Measurements from ENCODE around the gene USH2A.

USH2A gene

DNA sequence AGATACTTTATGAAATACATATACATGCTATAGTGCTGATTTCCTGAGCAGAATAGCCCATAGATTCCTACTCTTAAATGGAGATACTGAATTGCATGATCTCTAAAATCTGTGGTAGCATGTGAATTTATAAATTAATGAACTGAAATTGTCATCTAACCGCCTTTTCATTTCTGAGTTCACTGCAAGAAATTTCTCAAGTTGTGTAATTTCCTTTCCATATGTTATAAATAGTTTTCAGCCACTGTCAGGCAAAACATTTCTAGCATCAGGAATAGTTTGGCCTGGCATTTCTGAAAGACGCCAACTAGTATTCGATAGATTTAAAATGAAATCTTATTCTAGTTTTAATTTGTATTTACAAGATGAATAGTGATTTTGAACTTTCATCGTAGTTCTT, 310.1 kb downstream of the USH2A start:
- no peak for DNase-seq

GRCh38 chr1:216111842-216112241, 311.4 kb downstream of the USH2A start:
- DNase-seq = no peak

GRCh38 chr1:216095400-216095799, 327.8 kb downstream of the USH2A start:
- DNase-seq = no peak

DNA sequence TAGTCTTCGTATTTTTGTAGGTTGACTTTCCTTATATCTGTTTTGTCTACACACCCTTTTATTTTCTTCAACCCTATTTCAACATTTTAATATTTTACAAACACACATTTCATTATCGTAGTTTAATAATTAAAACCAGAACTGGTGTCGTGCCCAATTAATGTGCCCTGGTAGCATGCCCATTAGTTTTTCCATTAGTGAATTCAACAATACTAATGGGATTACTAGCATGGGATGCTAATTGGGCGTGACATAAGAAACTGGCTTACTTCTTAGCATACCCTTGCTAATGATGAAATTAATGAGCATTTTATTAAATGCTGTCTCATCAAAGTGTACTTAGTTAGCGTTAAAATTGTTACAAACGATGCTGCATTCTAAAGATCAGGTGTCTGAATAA, 332.7 kb downstream of the USH2A start:
- no peak for DNase-seq

GRCh38 chr1:216086678-216087077, 336.6 kb downstream of the USH2A start:
- DNase-seq = no peak

DNA sequence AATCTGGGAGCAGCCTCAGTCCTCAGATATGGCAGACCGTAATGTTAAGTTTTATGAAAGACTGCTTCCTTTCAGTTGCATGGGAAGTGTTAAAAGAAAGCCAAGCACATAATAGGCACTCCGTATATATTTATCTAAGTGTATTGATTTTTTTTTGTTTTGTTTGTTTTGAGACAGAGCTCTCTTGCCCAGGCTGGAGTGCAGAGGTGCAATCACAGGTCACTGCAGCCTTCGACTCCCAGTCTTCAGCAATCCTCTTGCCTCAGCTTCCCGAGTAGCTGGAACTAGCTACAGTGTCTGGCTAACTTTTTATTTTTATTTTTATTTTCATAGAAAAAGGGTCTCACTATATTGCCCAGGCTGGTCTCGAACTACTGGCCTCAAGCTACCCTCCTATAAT, 341.8 kb downstream of the USH2A start:
- DNase-seq = no peak

DNA sequence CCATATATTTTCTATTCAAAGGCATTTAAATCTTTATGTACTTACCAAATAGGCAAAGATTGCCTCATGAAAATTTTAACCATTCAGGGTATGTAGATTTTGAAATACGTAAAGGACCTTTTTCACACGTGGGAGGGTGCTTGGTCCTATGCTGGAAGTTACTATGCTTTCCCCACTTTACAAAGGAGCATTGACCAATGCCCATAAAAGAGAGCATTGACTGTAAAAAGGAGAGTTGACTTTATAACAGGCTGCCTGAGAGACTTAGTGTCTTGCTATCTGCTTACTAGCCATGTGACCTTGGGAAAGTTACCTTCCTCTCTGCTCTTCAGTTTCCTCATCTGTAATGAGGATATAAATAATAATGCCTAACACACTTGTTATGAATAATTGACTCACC, 346.5 kb downstream of the USH2A start:
- no peak for DNase-seq

DNA sequence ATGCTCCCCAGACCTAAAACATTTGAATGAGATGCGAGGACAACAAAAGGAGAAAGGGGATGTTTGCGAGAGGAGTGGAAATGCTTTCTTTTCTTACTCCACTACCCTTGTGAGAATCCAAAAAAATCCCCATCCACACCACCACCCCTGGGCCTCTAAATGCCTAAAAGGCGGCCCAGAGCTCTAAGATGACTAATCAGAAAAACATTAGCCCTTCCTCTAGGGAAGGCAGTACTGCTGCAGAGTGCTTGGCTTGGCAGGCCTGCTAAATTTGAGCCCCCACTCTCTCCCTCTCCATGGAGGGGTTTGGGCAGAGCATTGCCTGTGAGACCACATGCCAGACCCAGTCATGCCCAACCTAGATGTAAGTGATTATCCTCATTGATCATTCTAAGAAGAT, 347.9 kb downstream of the USH2A start:
- no peak for DNase-seq

DNA sequence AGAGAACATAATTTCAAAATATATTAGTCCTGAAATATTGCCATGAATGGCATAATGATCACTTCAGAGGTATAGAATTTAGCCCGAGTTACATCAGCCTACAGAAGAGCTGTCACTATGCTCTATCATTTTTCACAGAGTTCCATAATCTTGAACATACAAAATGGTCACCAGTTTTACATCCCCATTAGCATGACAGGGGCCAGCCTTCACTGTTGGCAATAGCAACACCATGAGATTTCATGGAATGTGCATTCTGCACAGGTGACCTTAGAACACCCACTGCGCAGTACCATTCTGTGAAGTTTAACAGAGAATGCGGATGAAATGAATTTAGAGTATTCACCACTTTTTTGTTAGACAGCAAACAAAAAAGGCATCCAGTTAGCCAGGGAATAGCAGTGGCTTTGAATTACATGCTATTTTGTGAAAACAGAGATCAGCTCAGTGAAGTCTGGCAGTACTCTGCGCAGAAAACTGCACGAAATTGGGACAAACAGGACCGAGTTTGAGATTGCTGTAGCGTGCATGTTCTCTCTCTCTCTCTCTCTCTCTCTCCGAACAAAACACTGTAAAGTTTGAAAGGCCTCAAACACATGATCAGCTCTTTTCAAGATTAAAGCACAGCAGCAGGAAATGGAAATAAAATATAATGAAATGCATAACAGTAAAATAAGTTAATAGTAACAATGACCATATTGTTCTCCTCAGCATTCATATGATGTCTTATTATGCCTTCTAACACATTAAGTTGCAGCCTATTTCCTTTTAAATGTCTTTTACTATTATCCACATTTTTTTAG, 349.3 kb downstream of the USH2A start:
- no peak for DNase-seq

DNA sequence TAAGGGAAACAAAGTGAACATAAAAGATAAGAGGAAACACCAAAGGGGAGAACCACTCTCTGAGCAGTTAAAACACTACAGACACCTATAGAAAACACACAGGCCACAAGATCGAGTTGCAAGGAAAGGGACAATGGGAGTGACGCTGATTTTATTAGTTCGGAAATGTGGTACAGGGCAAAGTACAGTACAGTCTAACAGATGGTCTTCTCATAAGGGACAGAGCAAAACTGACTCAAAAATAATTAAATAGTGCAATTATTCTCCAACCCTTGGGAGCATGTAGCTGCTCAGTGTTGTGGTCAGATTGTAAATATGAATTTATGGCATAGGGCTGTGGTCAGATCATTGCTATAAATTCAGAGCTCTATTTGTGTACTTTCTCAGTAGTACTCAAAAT, 352.0 kb downstream of the USH2A start:
- no peak for DNase-seq

DNA sequence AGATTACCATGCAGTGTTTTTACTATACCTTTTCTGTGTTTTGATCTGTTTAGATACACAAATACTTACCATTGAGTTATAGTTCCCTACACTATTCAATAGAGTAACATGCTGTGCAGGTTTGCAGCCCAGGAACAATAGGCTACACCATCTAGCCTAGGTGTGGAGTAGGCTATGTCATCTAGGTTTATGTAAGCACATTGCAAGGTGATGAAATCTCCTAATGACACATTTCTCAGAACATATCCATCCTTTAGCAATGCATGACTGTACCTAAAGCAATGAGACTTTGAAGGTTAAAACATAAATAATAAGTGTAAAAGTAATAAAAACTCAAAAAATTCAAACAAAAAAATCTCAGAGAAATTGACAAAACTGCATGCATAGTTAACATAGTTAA, 358.6 kb downstream of the USH2A start:
- DNase-seq = no peak

DNA sequence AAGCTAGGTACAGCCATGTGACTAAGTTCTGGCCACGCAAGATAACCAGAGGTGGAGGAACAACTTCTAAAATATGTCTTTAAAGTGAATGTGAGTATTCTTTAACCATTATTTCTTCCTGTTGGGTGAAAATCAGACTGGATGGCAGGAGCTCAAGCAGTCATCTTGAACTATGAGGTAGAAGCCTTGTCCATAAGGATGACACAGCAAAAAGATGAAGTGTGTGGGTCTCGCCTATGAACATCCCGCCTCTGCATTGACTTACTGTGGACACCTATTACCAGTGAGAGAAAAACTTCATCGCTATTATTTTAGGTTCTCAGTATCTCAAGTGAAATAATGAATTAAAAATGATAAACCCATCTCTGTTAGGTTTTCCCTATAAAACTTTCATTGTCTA, 365.3 kb downstream of the USH2A start:
- DNase-seq = no peak

DNA sequence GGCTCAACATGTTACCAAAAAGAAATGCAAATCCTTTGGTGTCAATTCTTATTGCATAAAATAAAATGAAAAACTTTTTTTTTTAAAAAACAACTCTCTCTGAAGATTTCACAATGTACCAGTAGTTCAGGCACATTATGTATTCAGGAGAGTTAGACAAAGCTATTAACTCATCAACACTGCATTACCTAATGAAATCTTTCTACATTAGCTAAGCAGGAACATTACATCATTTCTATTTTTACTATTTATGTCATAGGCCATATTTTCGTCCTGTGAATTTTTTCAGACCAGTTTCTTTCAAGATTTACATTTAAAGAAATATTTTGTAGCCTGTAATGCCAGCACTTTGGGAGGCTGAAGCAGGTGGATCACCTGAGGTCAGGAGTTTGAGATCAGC, 366.2 kb downstream of the USH2A start:
- no peak for DNase-seq

DNA sequence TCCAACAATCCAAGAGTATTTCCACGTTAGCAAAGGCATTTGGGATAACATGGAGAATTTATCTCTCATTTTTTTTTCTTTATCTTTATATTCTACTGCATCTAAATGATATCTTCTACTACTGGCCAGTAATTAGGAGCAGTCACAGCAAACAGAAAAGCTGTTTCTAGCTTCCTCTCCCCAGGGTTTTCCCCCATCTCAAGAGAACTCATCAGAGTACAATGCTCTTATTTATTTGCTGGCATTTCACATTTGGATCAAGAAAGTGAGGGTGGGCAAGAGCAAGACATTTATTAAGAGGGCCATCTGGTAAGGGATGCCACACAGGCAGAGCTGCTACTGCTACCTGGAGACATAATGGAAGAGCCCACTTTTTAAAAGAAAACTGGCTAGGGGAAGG, 368.2 kb downstream of the USH2A start:
- no peak for DNase-seq

DNA sequence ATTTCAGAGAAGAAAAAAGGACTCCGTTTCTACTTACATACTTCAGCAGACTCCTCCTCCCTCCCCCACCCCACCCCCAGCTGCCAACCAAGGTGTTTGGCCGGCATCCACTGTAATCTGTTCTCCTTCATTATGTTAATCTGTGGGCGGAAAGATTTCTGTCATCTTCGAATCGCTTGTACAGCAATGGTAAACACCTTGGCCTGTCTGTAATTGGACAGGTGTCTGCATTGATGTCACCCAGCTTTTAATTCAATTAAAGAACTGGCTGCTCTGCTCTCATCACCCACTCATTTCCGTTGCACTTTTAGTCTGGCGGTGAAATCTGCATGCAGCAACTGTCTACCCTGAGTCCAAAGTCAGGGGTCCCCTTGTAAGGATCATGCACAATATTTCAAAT, 368.6 kb downstream of the USH2A start:
- DNase-seq = no peak

DNA sequence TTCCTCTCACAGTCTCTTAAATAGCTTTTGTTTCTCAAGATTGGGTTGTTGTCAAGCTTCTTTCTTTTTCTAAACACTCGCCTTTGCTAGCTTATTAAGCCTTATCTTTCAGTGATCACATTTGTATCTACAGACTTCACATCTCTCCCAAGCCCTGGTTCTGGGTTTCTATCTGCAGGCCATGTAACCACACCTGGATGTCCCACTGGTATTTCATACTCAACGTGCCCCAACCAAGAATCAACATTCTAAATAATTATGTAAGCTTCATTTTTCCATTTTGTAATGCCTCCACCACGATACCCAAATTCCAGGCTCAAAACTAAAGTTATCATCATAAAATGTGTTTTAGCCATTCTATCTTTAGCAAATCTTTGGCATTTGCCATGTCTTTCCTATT, 372.2 kb downstream of the USH2A start:
- DNase-seq = no peak

DNA sequence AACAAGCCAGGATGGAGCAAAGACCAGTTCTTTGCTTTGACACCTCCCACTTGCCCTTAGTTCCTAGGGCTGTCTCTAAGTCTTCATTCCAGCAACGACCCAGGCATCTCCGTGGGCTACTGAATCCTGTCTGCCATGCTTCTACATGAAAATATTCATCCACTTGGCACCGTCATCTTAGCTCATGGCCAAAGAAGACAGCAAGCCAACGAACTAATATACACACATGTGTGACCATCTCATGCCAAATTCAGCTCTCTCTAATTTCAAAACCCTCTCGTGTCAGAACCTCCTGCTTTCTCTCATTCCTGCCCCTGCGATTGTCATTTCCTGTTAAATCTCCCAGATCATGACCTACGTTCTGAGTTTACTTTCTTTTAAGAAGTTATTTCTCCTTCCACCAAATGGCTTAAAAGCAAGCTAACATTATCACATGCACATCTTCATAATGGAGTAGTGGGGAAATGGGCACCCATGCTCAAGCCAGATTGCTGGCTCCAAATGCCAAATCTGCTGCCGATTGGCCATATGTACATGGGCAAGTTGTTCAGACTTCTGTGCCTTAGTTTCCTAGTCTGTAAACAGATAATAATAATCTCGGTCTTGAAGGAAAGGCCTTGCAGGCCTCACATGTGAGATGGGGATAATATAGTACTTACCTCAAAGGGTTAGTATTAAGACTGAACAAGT, 373.4 kb downstream of the USH2A start:
- DNase-seq = no peak

GRCh38 chr1:216047811-216048572, 375.3 kb downstream of the USH2A start:
- no peak for DNase-seq

DNA sequence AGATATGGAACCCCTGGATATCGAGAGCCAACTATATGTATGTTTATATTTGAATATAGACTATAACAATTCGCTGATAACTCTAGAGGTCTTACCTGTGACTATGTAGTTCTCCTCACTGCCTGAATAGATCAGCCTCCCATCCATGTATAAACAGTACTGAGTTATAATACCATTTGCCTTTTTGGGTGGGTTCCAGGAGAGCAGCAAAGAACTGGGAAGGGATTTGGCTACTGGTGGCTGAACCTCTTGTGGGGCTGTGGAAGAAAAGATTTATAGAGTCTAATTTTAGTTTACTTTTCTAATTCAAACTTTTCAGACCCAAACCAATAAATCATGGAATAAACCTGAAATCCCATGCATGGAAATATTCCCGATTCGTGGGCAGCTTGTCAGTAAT, 376.9 kb downstream of the USH2A start:
- no peak for DNase-seq

GRCh38 chr1:216045400-216045799, 377.8 kb downstream of the USH2A start:
- no peak for DNase-seq

DNA sequence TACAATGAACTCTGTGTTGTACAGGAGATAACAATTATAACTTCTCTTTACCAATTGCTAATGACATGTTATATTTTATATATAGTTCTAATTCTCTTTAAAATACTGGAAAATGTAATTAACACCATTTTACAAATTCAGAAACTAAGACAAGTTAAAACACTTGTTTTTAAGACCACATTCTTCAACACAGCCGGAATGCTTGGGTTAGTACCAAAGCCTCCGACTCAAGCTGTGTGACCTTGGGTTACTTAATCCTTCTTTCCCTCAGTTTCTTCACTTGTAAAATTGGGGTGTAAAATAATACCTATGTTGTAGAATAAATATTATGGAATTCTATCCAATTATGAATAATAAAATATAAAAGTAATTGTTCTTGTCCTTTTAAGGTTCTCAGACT, 378.7 kb downstream of the USH2A start:
- DNase-seq = no peak

DNA sequence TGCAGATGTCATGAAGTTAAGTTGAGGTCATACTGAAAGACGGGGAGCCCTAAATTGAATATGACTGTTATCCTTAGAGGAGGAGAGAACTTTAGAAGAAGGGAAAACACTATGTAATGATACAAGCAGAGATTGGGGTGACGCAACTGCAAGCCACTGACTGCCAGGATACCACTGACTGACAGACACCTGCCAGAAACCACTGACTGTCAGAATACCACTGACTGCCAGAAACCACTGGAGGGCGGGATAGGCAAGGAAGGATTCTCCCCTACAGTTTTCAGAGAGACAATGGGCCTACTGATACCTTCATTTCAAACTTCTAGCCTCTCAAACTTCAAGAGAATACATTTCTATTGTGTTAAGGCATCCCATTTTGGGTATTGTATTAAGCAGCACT, 388.7 kb downstream of the USH2A start:
- DNase-seq = no peak

GRCh38 chr1:216032961-216033614, 390.2 kb downstream of the USH2A start:
- no peak for DNase-seq
